IMR-90 (cell line): Measurements from ENCODE around the gene ATXN7L2. TPM values are rescaled to one million over a fixed set of nuclear protein-coding genes. Genes with fewer than 3 reads are reported as not detected.

Experiments used
- ATAC-seq: fragments of 200-7000 bp; cut with Tn5 transposase; 2 replicates; pipeline ENCODE4 v1.9.1; 2020; ENCODE audit warnings: low read depth, mild to moderate bottlenecking, moderate library complexity
- BruUV-seq: library from RNA; stranded (reverse); fragments of 400-500 nt; replicated peaks from 2 replicates; lab custom pipeline; 2021; lab: Mats Ljungman, UMichigan
- CTCF ChIA-PET: fragments of 300-600 bp; formaldehyde crosslinking; extraction: SDS; loops from one replicate; lab custom pipeline; 2021; ENCODE audit warnings: antibody characterized with exemption; lab: Yijun Ruan, JAX
- POLR2A ChIA-PET: fragments of 300-600 bp; sonication (Branson Sonifier 250); formaldehyde crosslinking; loops from one replicate; lab custom pipeline; 2022; ENCODE audit warnings: antibody characterized with exemption; ENCODE audit not compliant: unreplicated experiment; lab: Charles Lee
- DNase-seq: peaks from one replicate; pipeline ENCODE4 v3.0.0; 2013
- H2AFZ ChIP-seq: replicated peaks from 2 replicates; pipeline ENCODE3; 2013; ENCODE audit warnings: low read length, mild to moderate bottlenecking; ENCODE audit not compliant: poor library complexity
- H2AK5ac ChIP-seq: 2 replicates; pipeline ENCODE4 v1.6.1; 2013; ENCODE audit warnings: low read depth, low read length, inconsistent platforms
- H2AK9ac ChIP-seq: replicated peaks from 2 replicates; pipeline ENCODE3; 2013; ENCODE audit warnings: mild to moderate bottlenecking, low read depth, low read length, moderate library complexity; ENCODE audit not compliant: poor library complexity
- H2BK120ac ChIP-seq: 2 replicates; pipeline ENCODE4 v1.6.1; 2013; ENCODE audit warnings: low read depth, low read length, inconsistent platforms
- H2BK15ac ChIP-seq: 3 replicates; pipeline ENCODE4 v1.6.1; 2013; ENCODE audit warnings: low read depth, low read length, inconsistent platforms
- H2BK20ac ChIP-seq: 2 replicates; pipeline ENCODE4 v1.6.1; 2013; ENCODE audit warnings: low read depth, mild to moderate bottlenecking, inconsistent platforms, low read length, moderate library complexity
- H2BK5ac ChIP-seq: 2 replicates; pipeline ENCODE4 v1.6.1; 2013; ENCODE audit warnings: mild to moderate bottlenecking, low read depth, low read length, inconsistent platforms; ENCODE audit not compliant: poor library complexity, severe bottlenecking
- H3K14ac ChIP-seq: replicated peaks from 2 replicates; pipeline ENCODE4 v1.6.1; 2013; ENCODE audit warnings: low read depth, low read length, inconsistent platforms
- H3K18ac ChIP-seq: 2 replicates; pipeline ENCODE4 v1.6.1; 2013; ENCODE audit warnings: low read depth, low read length, control low read depth
- H3K23ac ChIP-seq: 2 replicates; pipeline ENCODE4 v1.6.1; 2013; ENCODE audit warnings: low read depth, low read length, inconsistent platforms
- H3K27ac ChIP-seq: 2 replicates; pipeline ENCODE4 v1.5.1; 2013; ENCODE audit warnings: mild to moderate bottlenecking, control low read depth, low read length; ENCODE audit not compliant: insufficient read depth
- H3K27me3 ChIP-seq: 2 replicates; pipeline ENCODE4 v1.6.1; 2013; ENCODE audit warnings: low read length; ENCODE audit not compliant: control insufficient read depth, insufficient read depth
- H3K36me3 ChIP-seq: 2 replicates; pipeline ENCODE4 v1.6.1; 2013; ENCODE audit warnings: low read length, mixed read lengths; ENCODE audit not compliant: control insufficient read depth, insufficient read depth
- H3K4ac ChIP-seq: 2 replicates; pipeline ENCODE4 v1.6.1; 2013; ENCODE audit warnings: low read depth, low read length, inconsistent platforms
- H3K4me1 ChIP-seq: 2 replicates; pipeline ENCODE4 v1.6.1; 2013; ENCODE audit warnings: low read length, mixed read lengths; ENCODE audit not compliant: control insufficient read depth, insufficient read depth
- H3K4me2 ChIP-seq: 2 replicates; pipeline ENCODE4 v1.6.1; 2013; ENCODE audit warnings: low read depth, mild to moderate bottlenecking, control low read depth, low read length, moderate library complexity
- H3K4me3 ChIP-seq: 2 replicates; pipeline ENCODE4 v1.5.1; 2013; ENCODE audit warnings: low read depth, mild to moderate bottlenecking, control low read depth, low read length, moderate library complexity; ENCODE audit not compliant: insufficient read depth
- H3K56ac ChIP-seq: 2 replicates; pipeline ENCODE4 v1.6.1; 2013; ENCODE audit warnings: low read length, inconsistent platforms; ENCODE audit not compliant: insufficient read depth; ENCODE audit errors: extremely low read depth
- H3K79me1 ChIP-seq, 2 experiments: 2 replicates each; pipeline ENCODE4 v1.6.1; 2013; ENCODE audit warnings: low read length in 2 of 2, inconsistent platforms in 1 of 2, low read depth in 1 of 2
- H3K9ac ChIP-seq: 2 replicates; pipeline ENCODE4 v1.6.1; 2013; ENCODE audit warnings: low read depth, low read length, control low read depth
- H3K9me1 ChIP-seq: 2 replicates; pipeline ENCODE4 v1.6.1; 2013; ENCODE audit warnings: low read length, inconsistent platforms; ENCODE audit not compliant: insufficient read depth
- H3K9me3 ChIP-seq: 2 replicates; pipeline ENCODE4 v1.6.1; 2013; ENCODE audit warnings: low read length; ENCODE audit not compliant: control insufficient read depth, insufficient read depth
- H4K20me1 ChIP-seq: 2 replicates; pipeline ENCODE4 v1.6.1; 2013; ENCODE audit warnings: low read length, inconsistent platforms; ENCODE audit not compliant: insufficient read depth
- H4K5ac ChIP-seq: 2 replicates; pipeline ENCODE4 v1.6.1; 2013; ENCODE audit warnings: mild to moderate bottlenecking, low read depth, low read length, control low read depth
- H4K8ac ChIP-seq, 2 experiments: 2 replicates each; pipeline ENCODE4 v1.6.1; 2013; ENCODE audit warnings: low read depth in 2 of 2, low read length in 2 of 2, control low read depth in 1 of 2, inconsistent platforms in 1 of 2
- H4K91ac ChIP-seq: 2 replicates; pipeline ENCODE4 v1.6.1; 2013; ENCODE audit warnings: low read depth, low read length, inconsistent platforms; ENCODE audit not compliant: insufficient read depth
- BHLHE40 ChIP-seq: fragments of 150-350 bp; IDR thresholded peaks from 2 replicates; pipeline ENCODE4 v1.6.1; 2016; ENCODE audit warnings: mild to moderate bottlenecking, low read depth, low read length
- ELK1 ChIP-seq: fragments of 150-350 bp; IDR thresholded peaks from 2 replicates; pipeline ENCODE4 v1.6.1; 2016; ENCODE audit warnings: low read depth, mild to moderate bottlenecking, low read length, moderate library complexity, borderline replicate concordance
- MAZ ChIP-seq: IDR thresholded peaks from 2 replicates; pipeline ENCODE4 v1.6.1; 2012; ENCODE audit warnings: low read depth, mild to moderate bottlenecking, low read length, improper control_type of control experiment, moderate library complexity, borderline replicate concordance
- RFX5 ChIP-seq: IDR thresholded peaks from 2 replicates; pipeline ENCODE4 v1.8.0; 2012; ENCODE audit warnings: low read depth, mild to moderate bottlenecking, low read length, moderate library complexity
- WGBS, 2 experiments: methylation state at CpG; one replicate each; pipeline versions ENCODE4 v1.1.5 to v1.1.7; 2013; ENCODE audit warnings: missing lambda C conversion rate in 2 of 2; ENCODE audit not compliant: insufficient read length in 1 of 2; ENCODE audit errors: extremely low coverage in 2 of 2; 5-methylcytosine and 5-hydroxymethylcytosine counted together
- dilution Hi-C: fragments of 300-500 bp; cut with HindIII; formaldehyde crosslinking; loops from one replicate; pipeline ENCODE4 v1.14.3; 2018; ENCODE audit warnings: low sequenced_read_pairs; ENCODE audit not compliant: unreplicated experiment
- in situ Hi-C: fragments of 300-500 bp; cut with MboI; formaldehyde crosslinking; loops from 3 replicates; pipeline ENCODE4 v1.14.3; 2019; ENCODE audit warnings: low sequenced_read_pairs, inconsistent platforms, mixed read lengths
- intact Hi-C: fragments of 100-400 bp; cut with micrococcal nuclease; formaldehyde crosslinking; loops from 2 replicates; pipeline ENCODE4 v1.10.0; 2022
- polyA plus RNA-seq, 3 experiments: library from polyadenylated mRNA; depleted of rRNA; stranded (reverse); fragments of >200 nt; gene quantifications; 2 replicates each; pipeline ENCODE4 v1.2.3, GENCODE V29; 2012; ENCODE audit warnings: low replicate concordance in 1 of 3
- total RNA-seq: library from RNA; depleted of rRNA; stranded (reverse); fragments of >200 nt; gene quantifications from 2 replicates; pipeline ENCODE4 v1.2.3, GENCODE V29; 2012

ATXN7L2 gene
- total and polyA plus RNA-seq, 2 of the 4 experiments (the other 2 are of a cell fraction): 1.3 to 4.8 TPM

- WGBS, 2 experiments: 70% methylated on average over 7 of the region's 13 CpGs; no CpG with 5 or more reads in 1 of the 2 experiments
- DNase-seq (no peak), ATAC-seq (no peak)
- H3K23ac ChIP-seq: no peak overlapping the region
- H4K5ac ChIP-seq: no peak overlapping the region
- H2BK120ac ChIP-seq: no peak overlapping the region
- no peak overlapping the region for H3K9ac ChIP-seq
- ChIA-PET CTCF (interaction anchor here (0.6 to 3.1 kb wide), 5 partner anchors 10 to 78 kb away, joined by 3 to 51 read pairs (median 5); partner anchors contain the start of gene CYB561D1), POLR2A (no interaction called here)
- peak overlapping the region; percentile 53 for H2AFZ ChIP-seq
- H3K4ac ChIP-seq: no peak overlapping the region
- H4K91ac ChIP-seq: no peak overlapping the region
- H2AK5ac ChIP-seq: 0 out of 2 replicates have a peak overlapping the region, but pooled peaks have one; percentile 3
- H2BK5ac ChIP-seq: no peak overlapping the region
- peaks cover 15% of the 10 kb centered on the region for H3K27me3 ChIP-seq
- H3K4me2 ChIP-seq: no peak overlapping the region
- no peak overlapping the region for H2BK15ac ChIP-seq
- no peak overlapping the region for H2BK20ac ChIP-seq
- H3K56ac ChIP-seq: no peak overlapping the region
- dilution Hi-C loops: no loop called here
- in situ Hi-C loops: loop anchor here (5.0 to 10.0 kb wide), 2 partner anchors 33 to 266 kb away; no protein-coding TSS in a partner anchor
- intact Hi-C loops: loop anchor here (5.0 kb wide), 1 partner anchor 268 kb away; no protein-coding TSS in a partner anchor
- no peaks in the 10 kb centered on the region for H3K79me1 ChIP-seq
- TF ChIP-seq RFX5 (no peak), MAZ (no peak), BHLHE40 (no peak), ELK1 (no peak)
- no TSS peak for BruUV-seq
- H3K9me1 ChIP-seq: no peaks in the 10 kb centered on the region; the same call in 1 of the 2 replicates
- H3K36me3 ChIP-seq: no peaks in the 10 kb centered on the region
- no peak overlapping the region for H3K27ac ChIP-seq
- H3K4me3 ChIP-seq: no peak overlapping the region
- H4K20me1 ChIP-seq: no peaks in the 10 kb centered on the region
- no peaks in the 10 kb centered on the region for H3K9me3 ChIP-seq
- H3K14ac ChIP-seq: no peak overlapping the region
- peaks cover 7% of the 10 kb centered on the region for H3K4me1 ChIP-seq
- H2AK9ac ChIP-seq: no peak overlapping the region
- no peak overlapping the region for H4K8ac ChIP-seq
- H3K18ac ChIP-seq: no peak overlapping the region
These were observed 46.9 kb downstream of the ATXN7L2 start for GRCh38 chr1:109530457-109531087.
